ENCODE results near the gene TRA2B. TPM values are rescaled to one million over a fixed set of nuclear protein-coding genes. Genes with fewer than 3 reads are reported as not detected.

The TRA2B gene
- total RNA-seq, 2 donors from 2014 or later, result 137 to 267 TPM

GRCh38 chr3:185981621-185982020 is 43.8 kb upstream of the TRA2B start:
- ATAC-seq (ENCODE audit: insufficient number of reproducible peaks, low FRiP score, low read depth) (peak; percentile 55), DNase-seq (ENCODE audit: low spot score) (no peak)
- Histone ChIP-seq H3K36me3 (no peaks in the 10 kb centered on the region), H3K27ac (peak overlapping the region; percentile 48 to 71), H3K9me3 (no peaks in the 10 kb centered on the region), H3K4me1 (ENCODE audit: control insufficient read depth in 1 of 2, low read depth in 2 of 2) (peaks cover 20 to 49% of the 10 kb centered on the region in 2 donors), H3K4me3 (no peak overlapping the region), H3K27me3 (replicated peaks; ENCODE audit: insufficient read depth) (no peaks in the 10 kb centered on the region)
- peak; percentile 21 for TF ChIP-seq CTCF (IDR thresholded peaks at IDR 0.05)

GRCh38 chr3:185979721-185980121 is 41.9 kb upstream of the TRA2B start:
- Histone ChIP-seq H3K9me3 (no peaks in the 10 kb centered on the region), H3K27me3 (replicated peaks; ENCODE audit: insufficient read depth) (no peaks in the 10 kb centered on the region), H3K4me1 (ENCODE audit: control insufficient read depth in 1 of 2, low read depth in 2 of 2) (peaks cover 20 to 48% of the 10 kb centered on the region in 2 donors), H3K36me3 (no peaks in the 10 kb centered on the region), H3K4me3 (no peak overlapping the region), H3K27ac (peak overlapping the region in 1 of 2 donors; percentile 71)
- no peak for TF ChIP-seq CTCF (IDR thresholded peaks at IDR 0.05)
- ATAC-seq (ENCODE audit: insufficient number of reproducible peaks, low FRiP score, low read depth) (no peak), DNase-seq (ENCODE audit: low spot score) (no peak)

- peaks cover 13 to 36% of the 10 kb centered on the region in 2 donors for H3K4me1 ChIP-seq (ENCODE audit: control insufficient read depth in 1 of 2, low read depth in 2 of 2)
- H3K4me3 ChIP-seq, result no peak overlapping the region
- no peaks in the 10 kb centered on the region for H3K36me3 ChIP-seq
- H3K27me3 ChIP-seq (replicated peaks; ENCODE audit: insufficient read depth), result no peaks in the 10 kb centered on the region
- no peak for TF ChIP-seq CTCF (IDR thresholded peaks at IDR 0.05)
- no peak overlapping the region for H3K27ac ChIP-seq
- ATAC-seq (ENCODE audit: insufficient number of reproducible peaks, low FRiP score, low read depth), result no peak
- no peak for DNase-seq (ENCODE audit: low spot score)
- H3K9me3 ChIP-seq, result no peaks in the 10 kb centered on the region
Measured at GRCh38 chr3:185978516-185978915, 40.7 kb upstream of the TRA2B start.

- Histone ChIP-seq H3K4me3 (no peak overlapping the region), H3K27me3 (replicated peaks; ENCODE audit: insufficient read depth) (no peaks in the 10 kb centered on the region), H3K4me1 (ENCODE audit: control insufficient read depth in 1 of 2, low read depth in 2 of 2) (peaks cover 13 to 31% of the 10 kb centered on the region in 2 donors), H3K36me3 (no peaks in the 10 kb centered on the region), H3K9me3 (no peaks in the 10 kb centered on the region), H3K27ac (no peak overlapping the region)
- ATAC-seq (ENCODE audit: insufficient number of reproducible peaks, low FRiP score, low read depth) (no peak), DNase-seq (ENCODE audit: low spot score) (no peak)
- peak; percentile 36 for TF ChIP-seq CTCF (IDR thresholded peaks at IDR 0.05)
Measured at GRCh38 chr3:185977679-185978040, 39.8 kb upstream of the TRA2B start.

- no peaks in the 10 kb centered on the region for H3K36me3 ChIP-seq
- peak; percentile 87 for TF ChIP-seq CTCF (IDR thresholded peaks at IDR 0.05)
- H3K27me3 ChIP-seq (replicated peaks; ENCODE audit: insufficient read depth), result no peaks in the 10 kb centered on the region
- DNase-seq (ENCODE audit: low spot score) (no peak), ATAC-seq (ENCODE audit: insufficient number of reproducible peaks, low FRiP score, low read depth) (no peak)
- no peaks in the 10 kb centered on the region for H3K9me3 ChIP-seq
- peaks cover 12 to 26% of the 10 kb centered on the region in 2 donors for H3K4me1 ChIP-seq (ENCODE audit: control insufficient read depth in 1 of 2, low read depth in 2 of 2)
- H3K4me3 ChIP-seq, result no peak overlapping the region
- H3K27ac ChIP-seq, result no peak overlapping the region
Measured at GRCh38 chr3:185976977-185977678, 39.3 kb upstream of the TRA2B start.
